Esophagus muscularis mucosa (tissue), 4 donors: ENCODE results near the gene SFR1.
"Not testable (repeated sequence)": the region's sequence is repeated elsewhere in the genome, so short reads cannot be mapped to it uniquely, and the experiment has no call there.

Experiments
- EP300 ChIP-seq: sonication (generic); formaldehyde crosslinking; IDR thresholded peaks from one replicate; pipeline ENCODE4 v1.6.1; 2017; ENCODE audit warnings: antibody characterized with exemption
- POLR2A ChIP-seq: fragments of 450-650 bp; IDR thresholded peaks from one replicate; pipeline ENCODE4 v1.6.1; 2017; ENCODE audit warnings: antibody characterized with exemption, moderate library complexity, mild to moderate bottlenecking, low read depth
- POLR2AphosphoS5 ChIP-seq, 2 donors: sonication (generic); formaldehyde crosslinking; IDR thresholded peaks; one replicate each; pipeline ENCODE4 v1.6.1; 2017; ENCODE audit warnings: antibody characterized with exemption in 2 of 2
- TF ChIP-seq, protein P1 (sequence below), 3 experiments: fragments of 200-600 bp in 2 of 3; fragments of 450-650 bp in 1 of 3; sonication (generic) in 2 of 3; IDR thresholded peaks; one replicate each; pipeline ENCODE4 v1.5.1; 2017 to 2019; ENCODE audit warnings: antibody characterized with exemption in 3 of 3, mild to moderate bottlenecking in 2 of 3, moderate library complexity in 1 of 3

DNA sequence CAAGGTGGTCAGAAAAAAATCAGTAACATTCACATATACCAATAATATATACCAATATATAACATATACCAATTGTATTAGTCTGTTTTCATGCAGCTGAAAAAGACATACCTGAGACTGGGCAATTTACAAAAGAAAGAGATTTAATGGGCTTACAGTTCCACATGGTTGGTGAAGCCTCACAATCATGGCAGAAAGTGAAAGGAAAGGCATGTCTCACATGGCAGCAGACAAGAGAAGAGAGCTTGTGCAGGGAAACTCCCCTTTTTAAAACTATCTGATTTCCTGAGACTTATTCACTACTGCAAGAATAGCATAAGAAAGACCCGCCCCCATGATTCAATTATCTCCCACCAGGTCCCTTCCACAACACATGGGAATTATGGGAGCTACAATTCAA lies 52.2 kb downstream of the SFR1 start:
- TF ChIP-seq, protein P1, sequence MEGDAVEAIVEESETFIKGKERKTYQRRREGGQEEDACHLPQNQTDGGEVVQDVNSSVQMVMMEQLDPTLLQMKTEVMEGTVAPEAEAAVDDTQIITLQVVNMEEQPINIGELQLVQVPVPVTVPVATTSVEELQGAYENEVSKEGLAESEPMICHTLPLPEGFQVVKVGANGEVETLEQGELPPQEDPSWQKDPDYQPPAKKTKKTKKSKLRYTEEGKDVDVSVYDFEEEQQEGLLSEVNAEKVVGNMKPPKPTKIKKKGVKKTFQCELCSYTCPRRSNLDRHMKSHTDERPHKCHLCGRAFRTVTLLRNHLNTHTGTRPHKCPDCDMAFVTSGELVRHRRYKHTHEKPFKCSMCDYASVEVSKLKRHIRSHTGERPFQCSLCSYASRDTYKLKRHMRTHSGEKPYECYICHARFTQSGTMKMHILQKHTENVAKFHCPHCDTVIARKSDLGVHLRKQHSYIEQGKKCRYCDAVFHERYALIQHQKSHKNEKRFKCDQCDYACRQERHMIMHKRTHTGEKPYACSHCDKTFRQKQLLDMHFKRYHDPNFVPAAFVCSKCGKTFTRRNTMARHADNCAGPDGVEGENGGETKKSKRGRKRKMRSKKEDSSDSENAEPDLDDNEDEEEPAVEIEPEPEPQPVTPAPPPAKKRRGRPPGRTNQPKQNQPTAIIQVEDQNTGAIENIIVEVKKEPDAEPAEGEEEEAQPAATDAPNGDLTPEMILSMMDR (IDR thresholded peaks at IDR 0.05), result not testable (repeated sequence)
- TF ChIP-seq POLR2AphosphoS5 (IDR thresholded peaks at IDR 0.05); POLR2A; EP300: not testable (repeated sequence)
